Endothelial cell of umbilical vein (primary cell): ENCODE results near the gene RIT2. TPM values are rescaled to one million over a fixed set of nuclear protein-coding genes. Genes with fewer than 3 reads are reported as not detected.

Experiments
- BruUV-seq: library from RNA; stranded (reverse); fragments of 400-500 nt; replicated peaks from 2 replicates; lab custom pipeline; 2021; lab: Mats Ljungman, UMichigan
- CTCF ChIA-PET: fragments of 300-600, 350-600 bp; sonication (Branson Sonifier 250); formaldehyde crosslinking; loops from one replicate; lab custom pipeline; 2021; ENCODE audit warnings: antibody characterized with exemption, inconsistent platforms; lab: Charles Lee
- POLR2A ChIA-PET: fragments of 300-600, 350-600 bp; sonication (Branson Sonifier 250); formaldehyde crosslinking; loops from one replicate; lab custom pipeline; 2021; ENCODE audit warnings: antibody characterized with exemption, inconsistent platforms; lab: Charles Lee
- DNase-seq: peaks from one replicate; pipeline ENCODE4 v3.0.0-alpha.2; 2011; ENCODE audit warnings: low read depth, low spot score
- FAIRE-seq: peaks from 2 replicates; lab custom pipeline; 2011; peaks lifted over from hg19 to GRCh38; lab: Jason Lieb, UNC
- H2AFZ ChIP-seq: 2 replicates; pipeline ENCODE4 v1.6.0; 2012; ENCODE audit warnings: low read depth, low read length, control low read depth, inconsistent platforms
- H3K27ac ChIP-seq: 2 replicates; pipeline ENCODE4 v1.5.1; 2011; ENCODE audit warnings: low read depth, mild to moderate bottlenecking, control low read depth, low read length, moderate library complexity; ENCODE audit not compliant: insufficient read depth
- H3K27me3 ChIP-seq, 2 experiments: 2 replicates each; pipeline versions ENCODE4 v1.6.0 to v1.6.1; 2011; ENCODE audit warnings: low read length in 2 of 2, mixed read lengths in 1 of 2; ENCODE audit not compliant: control insufficient read depth in 2 of 2, insufficient read depth in 2 of 2
- H3K36me3 ChIP-seq, 2 experiments: 2 replicates in 1 of 2; 3 replicates in 1 of 2; pipeline ENCODE4 v1.5.1; 2011; ENCODE audit warnings: low read length in 2 of 2, mild to moderate bottlenecking in 1 of 2, moderate library complexity in 1 of 2; ENCODE audit not compliant: control insufficient read depth in 2 of 2, insufficient read depth in 2 of 2; ENCODE audit errors: extremely low read depth in 1 of 2
- H3K4me1 ChIP-seq: 3 replicates; pipeline ENCODE4 v1.5.1; 2011; ENCODE audit warnings: mild to moderate bottlenecking, low read length; ENCODE audit not compliant: control insufficient read depth, insufficient read depth; ENCODE audit errors: extremely low read depth
- H3K4me2 ChIP-seq: 2 replicates; pipeline ENCODE4 v1.6.1; 2011; ENCODE audit warnings: low read length, control low read depth, mixed read lengths; ENCODE audit not compliant: insufficient read depth
- H3K4me3 ChIP-seq, 3 experiments: fragments of 200-600 bp in 1 of 3; sonication (generic), shearing (Covaris generic) in 1 of 3; replicated peaks in 1 of 3; 2 replicates each; pipeline ENCODE4 v1.5.1; 2011 to 2016; ENCODE audit warnings: control low read depth in 3 of 3, low read length in 3 of 3, mild to moderate bottlenecking in 2 of 3, inconsistent platforms in 1 of 3, low read depth in 1 of 3, moderate library complexity in 1 of 3; ENCODE audit not compliant: insufficient read depth in 1 of 3
- H3K79me2 ChIP-seq: 2 replicates; pipeline ENCODE4 v1.6.0; 2012; ENCODE audit warnings: low read length, inconsistent platforms; ENCODE audit not compliant: control insufficient read depth, insufficient read depth
- H3K9ac ChIP-seq: replicated peaks from 2 replicates; pipeline ENCODE3; 2011; ENCODE audit warnings: low read length, control low read depth; ENCODE audit not compliant: insufficient read depth; ENCODE audit errors: extremely low read depth
- H3K9me1 ChIP-seq: replicated peaks from 3 replicates; pipeline ENCODE4 v1.6.0; 2011; ENCODE audit warnings: mild to moderate bottlenecking, low read length; ENCODE audit not compliant: control insufficient read depth, insufficient read depth; ENCODE audit errors: extremely low read depth
- H3K9me3 ChIP-seq: replicated peaks from 2 replicates; pipeline ENCODE4 v1.5.1; 2012; ENCODE audit warnings: low read length, inconsistent platforms; ENCODE audit not compliant: control insufficient read depth, insufficient read depth
- H4K20me1 ChIP-seq: replicated peaks from 2 replicates; pipeline ENCODE3; 2011; ENCODE audit warnings: mild to moderate bottlenecking, low read length; ENCODE audit not compliant: control insufficient read depth, insufficient read depth; ENCODE audit errors: extremely low read depth
- EZH2 ChIP-seq: IDR thresholded peaks from 2 replicates; pipeline ENCODE4 v1.6.1; 2012; ENCODE audit warnings: borderline replicate concordance, low read depth, mild to moderate bottlenecking, moderate library complexity, low read length, inconsistent platforms; ENCODE audit not compliant: severe bottlenecking
- FOS ChIP-seq: IDR thresholded peaks from 2 replicates; pipeline ENCODE4 v1.6.1; 2011; ENCODE audit warnings: mild to moderate bottlenecking, low read length, moderate library complexity, borderline replicate concordance; ENCODE audit not compliant: insufficient read depth
- GATA2 ChIP-seq: IDR thresholded peaks from 2 replicates; pipeline ENCODE4 v1.7.0; 2011; ENCODE audit warnings: low read depth, mild to moderate bottlenecking, moderate library complexity, mixed read lengths, low read length; ENCODE audit not compliant: insufficient read length, insufficient read depth
- JUN ChIP-seq: IDR thresholded peaks from 2 replicates; pipeline ENCODE4 v1.6.1; 2011; ENCODE audit warnings: borderline replicate concordance, low read depth; ENCODE audit not compliant: insufficient read length, insufficient read depth
- MYC ChIP-seq: IDR thresholded peaks from one replicate; pipeline ENCODE4 v1.6.1; 2011; ENCODE audit warnings: mild to moderate bottlenecking, low read depth, low read length
- POLR2A ChIP-seq: IDR thresholded peaks from 2 replicates; pipeline ENCODE4 v1.6.1; 2012; ENCODE audit warnings: low read depth, mild to moderate bottlenecking, control low read depth, low read length
- POLR2AphosphoS5 ChIP-seq: IDR thresholded peaks from 2 replicates; pipeline ENCODE4 v1.6.1; 2012; ENCODE audit warnings: low read depth, mild to moderate bottlenecking, control low read depth, low read length, moderate library complexity; ENCODE audit not compliant: insufficient read depth
- dilution Hi-C: fragments of 300-500 bp; cut with MboI; formaldehyde crosslinking; loops from one replicate; pipeline ENCODE4 v1.15.0; 2019; ENCODE audit warnings: low sequenced_read_pairs; ENCODE audit not compliant: extremely low pct_ligation_motif_present
- intact Hi-C: fragments of 100-400 bp; cut with micrococcal nuclease; formaldehyde crosslinking; loops from one replicate; pipeline ENCODE4 v1.10.0; 2022
- polyA plus RNA-seq, 4 experiments: library from polyadenylated mRNA; depleted of rRNA in 3 of 4; stranded (reverse) in 3 of 4; unstranded in 1 of 4; fragments of >200 nt; gene quantifications; 2 replicates each; pipeline versions ENCODE4 v1.2.1 to v1.2.3, GENCODE V29; 2011 to 2012; ENCODE audit warnings: missing spikeins in 1 of 4
- total RNA-seq: library from RNA; stranded (reverse); gene quantifications from 2 replicates; pipeline ENCODE4 v1.2.3, GENCODE V29; 2021
- TF ChIP-seq, protein P1 (sequence below), 2 donors: IDR thresholded peaks; 1 replicate in 1 of 2; 2 replicates in 1 of 2; pipeline ENCODE4 v1.5.1; 2011; ENCODE audit warnings: low read length in 2 of 2, mild to moderate bottlenecking in 2 of 2, moderate library complexity in 2 of 2, control low read depth in 1 of 2, inconsistent platforms in 1 of 2, low read depth in 1 of 2; ENCODE audit not compliant: insufficient read depth in 1 of 2; ENCODE audit errors: extremely low read depth in 1 of 2
- TF ChIP-seq, protein P2 (sequence below): IDR thresholded peaks from 2 replicates; pipeline ENCODE4 v1.6.1; 2011; ENCODE audit not compliant: insufficient read depth, insufficient read length

The RIT2 gene
- total and polyA plus RNA-seq, 2 donors (not counting 3 experiments of a cell fraction or from before 2014, with no cell fraction given), result not detected

GRCh38 chr18:42730272-42730671, 385.2 kb downstream of the RIT2 start:
- Histone ChIP-seq H3K4me2 (no peak overlapping the region), H3K9me3 (no peaks in the 10 kb centered on the region), H2AFZ (no peak overlapping the region), H4K20me1 (no peaks in the 10 kb centered on the region), H3K27me3 (no peaks in the 10 kb centered on the region), H3K36me3 (no peaks in the 10 kb centered on the region), H3K79me2 (no peaks in the 10 kb centered on the region), H3K4me3 (no peak overlapping the region), H3K9ac (no peak overlapping the region), H3K4me1 (no peaks in the 10 kb centered on the region), H3K27ac (no peak overlapping the region), H3K9me1 (no peaks in the 10 kb centered on the region)
- POLR2A ChIA-PET, result no interaction called here
- TF ChIP-seq, protein P1, sequence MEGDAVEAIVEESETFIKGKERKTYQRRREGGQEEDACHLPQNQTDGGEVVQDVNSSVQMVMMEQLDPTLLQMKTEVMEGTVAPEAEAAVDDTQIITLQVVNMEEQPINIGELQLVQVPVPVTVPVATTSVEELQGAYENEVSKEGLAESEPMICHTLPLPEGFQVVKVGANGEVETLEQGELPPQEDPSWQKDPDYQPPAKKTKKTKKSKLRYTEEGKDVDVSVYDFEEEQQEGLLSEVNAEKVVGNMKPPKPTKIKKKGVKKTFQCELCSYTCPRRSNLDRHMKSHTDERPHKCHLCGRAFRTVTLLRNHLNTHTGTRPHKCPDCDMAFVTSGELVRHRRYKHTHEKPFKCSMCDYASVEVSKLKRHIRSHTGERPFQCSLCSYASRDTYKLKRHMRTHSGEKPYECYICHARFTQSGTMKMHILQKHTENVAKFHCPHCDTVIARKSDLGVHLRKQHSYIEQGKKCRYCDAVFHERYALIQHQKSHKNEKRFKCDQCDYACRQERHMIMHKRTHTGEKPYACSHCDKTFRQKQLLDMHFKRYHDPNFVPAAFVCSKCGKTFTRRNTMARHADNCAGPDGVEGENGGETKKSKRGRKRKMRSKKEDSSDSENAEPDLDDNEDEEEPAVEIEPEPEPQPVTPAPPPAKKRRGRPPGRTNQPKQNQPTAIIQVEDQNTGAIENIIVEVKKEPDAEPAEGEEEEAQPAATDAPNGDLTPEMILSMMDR (IDR thresholded peaks at IDR 0.05; ENCODE audit: extremely low read depth in 1 of 2, insufficient read depth in 1 of 2, low read depth in 1 of 2, low read length in 2 of 2), result no peak
- CTCF ChIA-PET, result interaction anchor here (1.5 to 3.2 kb wide), 2 partner anchors 134 to 616 kb away, joined by 3 to 25 read pairs; no protein-coding TSS in a partner anchor
- BruUV-seq, result no TSS peak
- DNase-seq, result no peak
- FAIRE-seq, result no peak
- dilution Hi-C loops, result no loop called here
- intact Hi-C loops, result no loop called here

DNA sequence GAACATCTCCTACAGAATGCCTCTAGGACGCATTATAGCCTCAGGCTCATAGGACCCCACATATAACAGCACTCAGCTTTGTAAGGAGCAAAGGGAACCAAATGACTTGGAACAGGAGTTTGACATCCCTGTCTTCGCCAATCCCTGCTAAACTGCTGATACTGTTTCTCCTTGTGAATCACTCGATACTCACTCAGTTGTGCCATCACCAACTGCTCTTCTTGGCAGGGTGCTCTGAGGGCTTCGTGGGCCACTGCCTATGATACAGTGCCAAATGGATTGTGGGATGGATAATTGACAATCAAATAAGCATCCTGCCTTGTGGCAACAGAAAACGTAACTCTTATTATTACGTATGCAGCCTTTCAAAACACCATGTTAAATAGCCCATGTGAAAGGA, 396.3 kb downstream of the RIT2 start:
- Histone ChIP-seq H3K9ac (no peak overlapping the region), H3K27ac (no peak overlapping the region), H3K9me3 (no peaks in the 10 kb centered on the region), H2AFZ (no peak overlapping the region), H3K9me1 (no peaks in the 10 kb centered on the region), H3K4me3 (no peak overlapping the region), H3K27me3 (no peaks in the 10 kb centered on the region), H4K20me1 (no peaks in the 10 kb centered on the region), H3K36me3 (no peaks in the 10 kb centered on the region), H3K4me2 (no peak overlapping the region), H3K79me2 (no peaks in the 10 kb centered on the region), H3K4me1 (no peaks in the 10 kb centered on the region)
- intact Hi-C loops (no loop called here), dilution Hi-C loops (no loop called here)
- no peak for FAIRE-seq
- BruUV-seq, result no TSS peak
- TF ChIP-seq GATA2 (no peak), JUN (no peak), POLR2A (no peak), POLR2AphosphoS5 (no peak), MYC (no peak), FOS (no peak), EZH2 (no peak)
- TF ChIP-seq, protein P2, sequence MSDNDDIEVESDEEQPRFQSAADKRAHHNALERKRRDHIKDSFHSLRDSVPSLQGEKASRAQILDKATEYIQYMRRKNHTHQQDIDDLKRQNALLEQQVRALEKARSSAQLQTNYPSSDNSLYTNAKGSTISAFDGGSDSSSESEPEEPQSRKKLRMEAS, result no peak
- TF ChIP-seq, protein P1 (IDR thresholded peaks at IDR 0.05; ENCODE audit: extremely low read depth in 1 of 2, insufficient read depth in 1 of 2, low read depth in 1 of 2, low read length in 2 of 2), result no peak
- DNase-seq, result no peak
- ChIA-PET CTCF (no interaction called here), POLR2A (no interaction called here)
